Renal cortical epithelial cell (primary cell): ENCODE measurements around the gene TMBIM1. TPM values are rescaled to one million over a fixed set of nuclear protein-coding genes. Genes with fewer than 3 reads are reported as not detected.
A peak's percentile ranks its signal among the peaks of the same experiment; 100 is the strongest.
"Not testable (repeated sequence)": the region's sequence is repeated elsewhere in the genome, so short reads cannot be mapped to it uniquely, and the experiment has no call there.

Experiments used
- DNase-seq: peaks from one replicate; pipeline ENCODE4 v3.0.0-alpha.2; 2011; ENCODE audit warnings: low read depth
- total RNA-seq: library from RNA; depleted of rRNA; stranded (reverse); fragments of >200 nt; gene quantifications from 2 replicates; pipeline ENCODE4 v1.2.3, GENCODE V29; 2014

The TMBIM1 gene
- total RNA-seq, 1 donor from 2014 or later, result 165 TPM

GRCh38 chr2:218291318-218292047 lies 820 bp downstream of the TMBIM1 start:
- DNase-seq, result no peak

- DNase-seq, result no peak
Measured at GRCh38 chr2:218290316-218291261, 1.7 kb downstream of the TMBIM1 start.

GRCh38 chr2:218289639-218290315 lies 2.5 kb downstream of the TMBIM1 start:
- peak; percentile 97 for DNase-seq

- DNase-seq, result peak; percentile 94
Measured at GRCh38 chr2:218286570-218287459, 5.5 kb downstream of the TMBIM1 start.

GRCh38 chr2:218285604-218286003 lies 6.7 kb downstream of the TMBIM1 start:
- no peak for DNase-seq

- DNase-seq, result peak; percentile 86
Measured at GRCh38 chr2:218284106-218284811, 8.0 kb downstream of the TMBIM1 start.

GRCh38 chr2:218282173-218282991 lies 9.9 kb downstream of the TMBIM1 start:
- DNase-seq, result peak; percentile 83

GRCh38 chr2:218281449-218281848 lies 10.9 kb downstream of the TMBIM1 start:
- peak; percentile 76 for DNase-seq

GRCh38 chr2:218280260-218280870 lies 11.9 kb downstream of the TMBIM1 start:
- DNase-seq, result no peak

GRCh38 chr2:218278531-218279360 lies 13.6 kb downstream of the TMBIM1 start:
- no peak for DNase-seq

- no peak for DNase-seq
Measured at GRCh38 chr2:218277921-218278320, 14.4 kb downstream of the TMBIM1 start.

- no peak for DNase-seq
Measured at GRCh38 chr2:218276986-218277755, 15.1 kb downstream of the TMBIM1 start.

- DNase-seq, result no peak
Measured at GRCh38 chr2:218275371-218276072, 16.8 kb downstream of the TMBIM1 start.

GRCh38 chr2:218274586-218274985 lies 17.7 kb downstream of the TMBIM1 start:
- no peak for DNase-seq

- DNase-seq, result no peak
Measured at GRCh38 chr2:218273908-218274249, 18.4 kb downstream of the TMBIM1 start.

- DNase-seq, result not testable (repeated sequence)
Measured at GRCh38 chr2:218273214-218273907, 18.9 kb downstream of the TMBIM1 start.
